GM18868 (cell line): ENCODE results near the gene LATS2.

ENCODE experiments used
- ATAC-seq: cut with Tn5 transposase; IDR thresholded peaks from one replicate; pipeline ENCODE4 v1.9.1; 2021; ENCODE audit warnings: mild to moderate bottlenecking, moderate library complexity; ENCODE audit not compliant: unreplicated experiment

The LATS2 gene

GRCh38 chr13:21020176-21020575, 41.2 kb downstream of the LATS2 start:
- ATAC-seq: no peak

GRCh38 chr13:21018220-21018619, 43.2 kb downstream of the LATS2 start:
- no peak for ATAC-seq

GRCh38 chr13:21016487-21016886, 44.9 kb downstream of the LATS2 start:
- ATAC-seq: no peak

- no peak for ATAC-seq
Observed at GRCh38 chr13:21015284-21015683, 46.1 kb downstream of the LATS2 start.

GRCh38 chr13:21014502-21015170, 46.8 kb downstream of the LATS2 start:
- no peak for ATAC-seq

- no peak for ATAC-seq
Observed at GRCh38 chr13:21014139-21014501, 47.3 kb downstream of the LATS2 start.

GRCh38 chr13:21013682-21014038, 47.7 kb downstream of the LATS2 start:
- ATAC-seq: no peak

GRCh38 chr13:21012841-21013681, 48.3 kb downstream of the LATS2 start:
- ATAC-seq: no peak

- no peak for ATAC-seq
Observed at GRCh38 chr13:21012211-21012610, 49.2 kb downstream of the LATS2 start.

GRCh38 chr13:21011378-21011777, 50.0 kb downstream of the LATS2 start:
- no peak for ATAC-seq

- no peak for ATAC-seq
Observed at GRCh38 chr13:21010621-21011020, 50.8 kb downstream of the LATS2 start.

- no peak for ATAC-seq
Observed at GRCh38 chr13:21009036-21009435, 52.4 kb downstream of the LATS2 start.

GRCh38 chr13:21008026-21008425, 53.4 kb downstream of the LATS2 start:
- ATAC-seq: no peak

- ATAC-seq: no peak
Observed at GRCh38 chr13:21006141-21007005, 55.0 kb downstream of the LATS2 start.

- no peak for ATAC-seq
Observed at GRCh38 chr13:21005193-21005592, 56.2 kb downstream of the LATS2 start.

GRCh38 chr13:21001471-21001870, 59.9 kb downstream of the LATS2 start:
- ATAC-seq: no peak

GRCh38 chr13:21000647-21001046, 60.7 kb downstream of the LATS2 start:
- ATAC-seq: no peak

GRCh38 chr13:20998649-20999415, 62.6 kb downstream of the LATS2 start:
- no peak for ATAC-seq

- no peak for ATAC-seq
Observed at GRCh38 chr13:20997301-20998161, 63.9 kb downstream of the LATS2 start.
